PC-9 (cell line): ENCODE data around the gene BORCS5. TPM values are rescaled to one million over a fixed set of nuclear protein-coding genes. Genes with fewer than 3 reads are reported as not detected.

Source experiments
- BruUV-seq: library from RNA; stranded (reverse); fragments of 400-500 nt; replicated peaks from 2 replicates; lab custom pipeline; 2021; lab: Mats Ljungman, UMichigan
- CTCF ChIA-PET: fragments of 300-600 bp; sonication (Branson Sonifier 250); formaldehyde crosslinking; loops from one replicate; lab custom pipeline; 2022; ENCODE audit warnings: antibody characterized with exemption; lab: Charles Lee
- POLR2A ChIA-PET: fragments of 300-600 bp; sonication (Branson Sonifier 250); formaldehyde crosslinking; loops from one replicate; lab custom pipeline; 2022; ENCODE audit warnings: antibody characterized with exemption; ENCODE audit not compliant: unreplicated experiment; lab: Charles Lee
- DNase-seq, 2 experiments: peaks; one replicate each; pipeline versions ENCODE4 v3.0.0 to v3.0.0-alpha.2; 2015 to 2022; ENCODE audit warnings: mixed read lengths in 1 of 2
- H2AFZ ChIP-seq: fragments of 200-600 bp; sonication (generic); 2 replicates; pipeline ENCODE4 v1.8.1; 2017; ENCODE audit warnings: antibody characterized with exemption
- H3F3A ChIP-seq: fragments of 200-600 bp; sonication (generic); 2 replicates; pipeline ENCODE4 v1.8.1; 2017; ENCODE audit warnings: antibody characterized with exemption, mild to moderate bottlenecking, low read depth; ENCODE audit not compliant: insufficient read depth
- H3K27ac ChIP-seq: fragments of 200-600 bp; sonication (generic); 2 replicates; pipeline ENCODE4 v1.6.1; 2016; ENCODE audit warnings: mixed run types
- H3K27me3 ChIP-seq: fragments of 200-600 bp; sonication (generic); 2 replicates; pipeline ENCODE4 v1.6.1; 2016; ENCODE audit warnings: low read depth, mixed run types; ENCODE audit not compliant: insufficient read depth
- H3K36me3 ChIP-seq: fragments of 200-600 bp; sonication (generic); 2 replicates; pipeline ENCODE4 v1.6.1; 2016; ENCODE audit warnings: low read depth, mixed run types
- H3K4me1 ChIP-seq: fragments of 200-600 bp; sonication (generic); replicated peaks from 2 replicates; pipeline ENCODE4 v1.6.1; 2016; ENCODE audit warnings: mixed run types; ENCODE audit not compliant: insufficient read depth
- H3K4me2 ChIP-seq: fragments of 200-600 bp; sonication (generic); 2 replicates; pipeline ENCODE4 v1.6.1; 2017; ENCODE audit warnings: mixed run types
- H3K4me3 ChIP-seq: fragments of 200-600 bp; sonication (generic); 2 replicates; pipeline ENCODE4 v1.6.1; 2016; ENCODE audit warnings: mixed run types
- H3K79me2 ChIP-seq: fragments of 200-600 bp; sonication (generic); 2 replicates; pipeline ENCODE4 v1.6.1; 2017; ENCODE audit warnings: low read depth, mixed run types
- H3K9me2 ChIP-seq: fragments of 200-600 bp; sonication (generic); 2 replicates; pipeline ENCODE4 v1.8.1; 2017; ENCODE audit warnings: mild to moderate bottlenecking; ENCODE audit not compliant: insufficient read depth
- H3K9me3 ChIP-seq: fragments of 200-600 bp; sonication (generic); 2 replicates; pipeline ENCODE4 v1.8.1; 2016; ENCODE audit warnings: low read depth; ENCODE audit not compliant: insufficient read depth
- H4K20me1 ChIP-seq: fragments of 200-600 bp; sonication (generic); 2 replicates; pipeline ENCODE4 v1.8.1; 2017; ENCODE audit not compliant: insufficient read depth
- EZH2 ChIP-seq: fragments of 200-600 bp; sonication (generic); IDR thresholded peaks from 2 replicates; pipeline ENCODE4 v1.8.0; 2017; ENCODE audit warnings: antibody characterized with exemption, low read depth
- intact Hi-C: fragments of 100-400 bp; cut with micrococcal nuclease; formaldehyde crosslinking; loops from one replicate; pipeline ENCODE4 v1.10.0; 2022; ENCODE audit not compliant: unreplicated experiment
- total RNA-seq: library from RNA; stranded (reverse); gene quantifications from 2 replicates; pipeline ENCODE4 v1.2.3, GENCODE V29; 2021
- TF ChIP-seq, protein P1 (sequence below): fragments of 200-600 bp; sonication (generic); conservative IDR thresholded peaks from 2 replicates; pipeline ENCODE4 v1.6.1; 2017; ENCODE audit warnings: mixed run types, antibody characterized with exemption, mild to moderate bottlenecking, moderate library complexity

The BORCS5 gene
- total RNA-seq, 1 experiment from 2014 or later: 19.7 TPM

DNA sequence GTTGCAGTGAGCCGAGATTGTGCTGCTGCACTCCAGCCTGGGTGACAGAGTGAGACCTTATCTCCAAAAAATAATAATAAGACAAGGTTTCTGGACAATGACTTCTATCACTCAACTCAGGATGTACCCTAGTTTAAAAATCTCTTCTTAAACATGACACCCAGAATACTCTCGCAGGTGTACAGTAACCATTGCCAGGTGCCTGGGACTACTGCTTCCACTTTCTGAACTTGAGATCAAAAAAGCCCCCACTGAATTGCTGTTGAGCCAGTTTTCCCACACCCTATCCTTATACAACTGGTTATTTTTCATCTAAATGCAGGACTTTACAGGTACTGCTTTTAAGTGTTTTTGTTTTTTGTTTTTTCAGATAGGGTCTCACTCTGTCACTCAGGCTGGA lies 36.3 kb downstream of the BORCS5 start:
- no peak overlapping the region for H3K27ac ChIP-seq
- no peak for TF ChIP-seq EZH2
- TF ChIP-seq, protein P1, sequence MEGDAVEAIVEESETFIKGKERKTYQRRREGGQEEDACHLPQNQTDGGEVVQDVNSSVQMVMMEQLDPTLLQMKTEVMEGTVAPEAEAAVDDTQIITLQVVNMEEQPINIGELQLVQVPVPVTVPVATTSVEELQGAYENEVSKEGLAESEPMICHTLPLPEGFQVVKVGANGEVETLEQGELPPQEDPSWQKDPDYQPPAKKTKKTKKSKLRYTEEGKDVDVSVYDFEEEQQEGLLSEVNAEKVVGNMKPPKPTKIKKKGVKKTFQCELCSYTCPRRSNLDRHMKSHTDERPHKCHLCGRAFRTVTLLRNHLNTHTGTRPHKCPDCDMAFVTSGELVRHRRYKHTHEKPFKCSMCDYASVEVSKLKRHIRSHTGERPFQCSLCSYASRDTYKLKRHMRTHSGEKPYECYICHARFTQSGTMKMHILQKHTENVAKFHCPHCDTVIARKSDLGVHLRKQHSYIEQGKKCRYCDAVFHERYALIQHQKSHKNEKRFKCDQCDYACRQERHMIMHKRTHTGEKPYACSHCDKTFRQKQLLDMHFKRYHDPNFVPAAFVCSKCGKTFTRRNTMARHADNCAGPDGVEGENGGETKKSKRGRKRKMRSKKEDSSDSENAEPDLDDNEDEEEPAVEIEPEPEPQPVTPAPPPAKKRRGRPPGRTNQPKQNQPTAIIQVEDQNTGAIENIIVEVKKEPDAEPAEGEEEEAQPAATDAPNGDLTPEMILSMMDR: no peak
- no peaks in the 10 kb centered on the region for H3K79me2 ChIP-seq
- peaks cover 14% of the 10 kb centered on the region for H3F3A ChIP-seq
- no peak overlapping the region for H3K4me2 ChIP-seq
- H3K27me3 ChIP-seq: no peaks in the 10 kb centered on the region
- ChIA-PET POLR2A (no interaction called here), CTCF (no interaction called here)
- H2AFZ ChIP-seq: no peak overlapping the region
- no peak for DNase-seq
- no TSS peak for BruUV-seq
- H3K9me2 ChIP-seq: no peaks in the 10 kb centered on the region
- H3K9me3 ChIP-seq: no peaks in the 10 kb centered on the region
- no peak overlapping the region for H3K4me3 ChIP-seq
- H3K4me1 ChIP-seq: peaks cover 16% of the 10 kb centered on the region
- intact Hi-C loops: no loop called here
- H3K36me3 ChIP-seq: no peaks in the 10 kb centered on the region
- no peaks in the 10 kb centered on the region for H4K20me1 ChIP-seq

DNA sequence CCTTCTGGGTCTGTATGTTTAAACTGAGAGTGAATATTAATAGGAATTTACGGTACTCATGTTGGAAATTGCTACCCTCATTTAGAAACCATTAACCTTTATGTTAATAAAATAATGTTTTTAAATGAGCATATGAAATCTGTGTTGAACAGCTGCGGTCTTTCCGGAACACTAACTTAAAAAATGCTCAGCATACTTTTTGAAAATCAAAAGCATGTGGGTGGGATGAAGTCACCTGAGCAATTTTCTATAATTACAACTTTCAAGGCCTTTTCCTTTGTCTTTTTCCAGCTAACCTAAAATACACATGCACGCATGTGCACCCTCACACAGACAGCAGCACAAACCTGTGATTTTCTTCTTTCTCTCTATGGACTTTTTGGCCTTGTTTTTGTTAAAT lies 39.8 kb downstream of the BORCS5 start:
- Histone ChIP-seq H3K4me3 (no peak overlapping the region), H3K9me2 (no peaks in the 10 kb centered on the region), H3K9me3 (no peaks in the 10 kb centered on the region), H3K27me3 (no peaks in the 10 kb centered on the region), H3K79me2 (peaks cover 7% of the 10 kb centered on the region; the same call in 1 of the 2 replicates), H3K4me1 (peaks cover 27% of the 10 kb centered on the region), H3K27ac (no peak overlapping the region), H2AFZ (no peak overlapping the region), H3K4me2 (no peak overlapping the region), H3F3A (peaks cover 25% of the 10 kb centered on the region), H3K36me3 (0 out of 2 replicates have a peak, but pooled peaks cover 3% of the 10 kb centered on the region), H4K20me1 (no peaks in the 10 kb centered on the region)
- no TSS peak for BruUV-seq
- POLR2A ChIA-PET: no interaction called here
- CTCF ChIA-PET: no interaction called here
- no peak for DNase-seq
- TF ChIP-seq EZH2: no peak
- TF ChIP-seq, protein P1: no peak
- intact Hi-C loops: no loop called here

DNA sequence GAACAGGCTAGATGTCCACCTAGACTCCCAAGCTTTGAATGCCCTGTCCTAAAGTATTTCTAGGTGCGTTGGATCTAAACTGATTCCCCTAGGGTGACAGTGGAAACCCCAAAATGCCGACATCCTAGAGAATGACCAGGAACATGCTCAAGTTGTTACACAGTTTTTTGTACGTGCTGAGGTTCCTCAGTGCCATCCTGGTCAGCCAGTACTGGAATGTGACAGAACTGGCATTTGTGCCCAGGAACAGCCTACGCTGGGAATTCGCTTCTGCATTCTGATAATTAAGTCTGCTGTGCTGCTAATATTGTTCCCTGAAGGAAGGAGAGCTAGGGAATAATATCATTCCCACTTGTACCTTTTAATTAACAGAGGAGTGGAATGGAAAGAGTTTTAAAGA lies 40.3 kb downstream of the BORCS5 start:
- POLR2A ChIA-PET: no interaction called here
- no peaks in the 10 kb centered on the region for H4K20me1 ChIP-seq
- peaks cover 7% of the 10 kb centered on the region; the same call in 1 of the 2 replicates for H3K79me2 ChIP-seq
- H3K4me2 ChIP-seq: peak overlapping the region; percentile 43
- TF ChIP-seq, protein P1: no peak
- TF ChIP-seq EZH2: no peak
- peaks cover 27% of the 10 kb centered on the region for H3K4me1 ChIP-seq
- 0 out of 2 replicates have a peak, but pooled peaks cover 3% of the 10 kb centered on the region for H3K36me3 ChIP-seq
- CTCF ChIA-PET: no interaction called here
- H3F3A ChIP-seq: peaks cover 25% of the 10 kb centered on the region
- no peak overlapping the region for H2AFZ ChIP-seq
- no TSS peak for BruUV-seq
- H3K27me3 ChIP-seq: no peaks in the 10 kb centered on the region
- peak overlapping the region; percentile 51; the same call in 1 of the 2 replicates for H3K27ac ChIP-seq
- DNase-seq: no peak
- no peaks in the 10 kb centered on the region for H3K9me2 ChIP-seq
- no peak overlapping the region for H3K4me3 ChIP-seq
- intact Hi-C loops: no loop called here
- no peaks in the 10 kb centered on the region for H3K9me3 ChIP-seq
